ENCODE data around the gene S100A16.

The S100A16 gene

GRCh38 chr1:153623101-153623500 is 10.2 kb upstream of the S100A16 start:
- TF ChIP-seq, protein P1, sequence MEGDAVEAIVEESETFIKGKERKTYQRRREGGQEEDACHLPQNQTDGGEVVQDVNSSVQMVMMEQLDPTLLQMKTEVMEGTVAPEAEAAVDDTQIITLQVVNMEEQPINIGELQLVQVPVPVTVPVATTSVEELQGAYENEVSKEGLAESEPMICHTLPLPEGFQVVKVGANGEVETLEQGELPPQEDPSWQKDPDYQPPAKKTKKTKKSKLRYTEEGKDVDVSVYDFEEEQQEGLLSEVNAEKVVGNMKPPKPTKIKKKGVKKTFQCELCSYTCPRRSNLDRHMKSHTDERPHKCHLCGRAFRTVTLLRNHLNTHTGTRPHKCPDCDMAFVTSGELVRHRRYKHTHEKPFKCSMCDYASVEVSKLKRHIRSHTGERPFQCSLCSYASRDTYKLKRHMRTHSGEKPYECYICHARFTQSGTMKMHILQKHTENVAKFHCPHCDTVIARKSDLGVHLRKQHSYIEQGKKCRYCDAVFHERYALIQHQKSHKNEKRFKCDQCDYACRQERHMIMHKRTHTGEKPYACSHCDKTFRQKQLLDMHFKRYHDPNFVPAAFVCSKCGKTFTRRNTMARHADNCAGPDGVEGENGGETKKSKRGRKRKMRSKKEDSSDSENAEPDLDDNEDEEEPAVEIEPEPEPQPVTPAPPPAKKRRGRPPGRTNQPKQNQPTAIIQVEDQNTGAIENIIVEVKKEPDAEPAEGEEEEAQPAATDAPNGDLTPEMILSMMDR (conservative IDR thresholded peaks at IDR 0.05), result no peak
- no peak overlapping the region for H3K27ac ChIP-seq

GRCh38 chr1:153619171-153619570 is 6.2 kb upstream of the S100A16 start:
- TF ChIP-seq, protein P1 (conservative IDR thresholded peaks at IDR 0.05), result no peak
- no peak overlapping the region for H3K27ac ChIP-seq

DNA sequence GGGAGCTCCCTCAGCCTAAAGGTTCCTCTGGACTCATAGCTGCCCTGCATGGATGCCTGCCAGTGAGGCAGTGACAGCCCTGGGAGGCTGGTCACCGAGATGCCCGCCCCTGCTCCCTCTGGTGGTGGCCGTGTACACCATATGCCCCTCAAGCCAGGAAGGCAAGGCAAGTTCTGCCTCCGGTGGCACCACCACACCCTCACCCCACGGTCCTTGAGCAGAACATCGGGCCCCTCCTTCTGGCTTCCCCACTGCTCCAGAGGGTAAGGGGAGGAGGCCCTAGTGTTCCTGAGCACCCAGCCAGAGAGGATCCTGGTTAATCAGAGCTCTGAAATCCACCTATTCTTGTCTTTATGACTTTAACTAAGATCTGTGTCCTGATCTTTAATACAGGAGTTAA is 4.7 kb upstream of the S100A16 start:
- TF ChIP-seq, protein P1 (conservative IDR thresholded peaks at IDR 0.05), result peak; percentile 76
- no peak overlapping the region for H3K27ac ChIP-seq

DNA sequence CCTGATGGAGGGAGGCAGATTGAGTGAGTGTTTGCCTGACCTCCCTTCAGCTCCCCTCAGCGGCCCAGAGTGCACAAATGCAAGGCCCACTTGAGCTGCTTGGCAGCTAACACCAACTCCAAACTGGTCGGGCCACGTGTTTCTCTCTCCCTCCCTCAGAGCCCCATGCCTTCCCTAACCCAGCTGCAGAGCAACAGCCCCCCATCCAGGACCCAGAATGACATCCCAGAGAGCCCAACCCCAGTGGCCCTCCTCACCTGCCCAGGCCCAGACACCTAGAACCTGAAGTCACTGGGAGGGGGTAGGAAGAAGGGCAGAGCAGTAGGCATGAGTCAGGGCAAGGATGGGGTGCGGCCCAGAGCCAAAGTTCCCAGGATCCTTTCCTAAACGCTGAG is 4.0 kb upstream of the S100A16 start:
- TF ChIP-seq, protein P1 (conservative IDR thresholded peaks at IDR 0.05), result no peak
- no peak overlapping the region for H3K27ac ChIP-seq

- TF ChIP-seq, protein P1 (conservative IDR thresholded peaks at IDR 0.05), result no peak
Measured at GRCh38 chr1:153616144-153616916, 3.4 kb upstream of the S100A16 start, which contains the start of gene S100A14. Gene S100A14, minus strand, starts transcription at chr1:153616325. Its CDS starts 467 bp downstream, at chr1:153615858.

DNA sequence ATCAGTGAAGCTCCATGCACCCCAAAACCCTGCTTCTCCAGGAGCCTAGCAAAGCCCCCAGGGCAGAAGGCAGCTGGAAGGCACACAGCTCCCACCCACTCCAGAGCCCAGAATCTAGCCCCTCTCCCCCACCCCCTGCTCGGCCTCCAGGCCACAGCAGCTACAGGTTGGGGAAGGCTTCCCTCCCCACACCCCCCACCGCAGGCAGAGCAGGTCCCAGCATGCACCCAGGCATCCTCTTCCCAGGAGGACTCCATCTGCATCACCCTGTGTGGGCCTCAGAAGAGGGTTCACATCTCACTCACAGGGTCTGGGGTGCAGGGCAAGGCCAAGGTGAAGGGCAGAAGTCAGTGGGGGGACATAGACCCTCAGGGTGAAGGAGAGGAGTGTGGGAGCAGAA is 2.5 kb upstream of the S100A16 start:
- TF ChIP-seq, protein P1 (conservative IDR thresholded peaks at IDR 0.05), result no peak
- H3K27ac ChIP-seq, result no peak overlapping the region

More at GRCh38 chr1:153616144-153616916, 3.4 kb upstream of the S100A16 start, which contains the start of gene S100A14:
- H3K27ac ChIP-seq, result no peak within 1 kb of the TSS

- H3K27ac ChIP-seq, result no peak overlapping the region
- TF ChIP-seq, protein P1 (conservative IDR thresholded peaks at IDR 0.05), result no peak
Measured at GRCh38 chr1:153614906-153615305, 2.0 kb upstream of the S100A16 start.

All from VCaP (cell line).